Activated naive CD8-positive, alpha-beta T cell treated with anti-CD3 and anti-CD28 coated beads, Interleukin-2, amount 50 U/mL, for 16 hours (primary cell): Measurements from ENCODE around the gene SPINK9.

Source experiments
- DNase-seq: peaks from one replicate; pipeline ENCODE4 v3.0.0-alpha.2; 2020; ENCODE audit warnings: low read depth, low spot score

The SPINK9 gene

DNA sequence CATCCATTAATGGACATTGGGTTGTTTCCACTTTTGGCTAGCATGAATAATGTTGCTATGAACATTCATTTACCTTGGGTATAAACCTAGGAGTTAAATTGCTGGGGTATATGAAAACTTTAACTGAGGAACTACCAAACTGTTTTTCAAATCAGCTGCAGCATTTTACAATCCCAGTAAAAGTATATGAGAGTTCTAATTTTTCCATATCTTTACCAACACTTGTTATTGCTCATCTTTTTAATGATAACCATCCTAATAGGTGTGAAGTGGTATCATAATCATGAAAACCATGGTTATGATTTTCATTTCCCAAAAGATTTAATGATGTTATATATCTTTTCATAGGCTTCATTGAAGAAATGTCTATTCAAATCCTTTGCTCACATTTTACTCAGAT is 32.9 kb downstream of the SPINK9 start:
- no peak for DNase-seq

DNA sequence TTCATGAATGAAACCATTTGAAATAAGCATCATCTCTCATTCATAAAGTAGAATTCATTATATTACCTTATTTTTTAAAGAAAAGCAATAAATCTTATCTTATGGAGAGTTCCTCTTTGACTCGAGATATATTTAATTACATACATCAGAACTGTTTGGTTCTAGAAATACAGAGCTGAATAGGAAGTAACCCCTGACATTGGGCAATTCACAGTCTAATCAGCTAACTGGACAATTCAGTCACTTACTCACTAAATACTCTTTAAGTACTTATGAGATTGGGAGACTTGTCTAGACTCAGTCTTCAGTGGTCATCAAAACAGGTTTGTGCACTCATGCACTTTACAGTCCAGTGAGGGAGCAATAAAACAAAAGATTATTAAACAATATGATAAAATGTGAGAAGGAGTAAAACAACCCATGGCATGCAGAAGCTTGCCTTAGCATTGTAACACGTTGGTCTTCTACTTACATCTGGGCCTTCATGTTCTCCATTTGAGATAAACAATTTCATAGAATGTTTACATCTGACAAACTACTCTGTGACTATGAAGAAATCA is 36.9 kb downstream of the SPINK9 start:
- no peak for DNase-seq

DNA sequence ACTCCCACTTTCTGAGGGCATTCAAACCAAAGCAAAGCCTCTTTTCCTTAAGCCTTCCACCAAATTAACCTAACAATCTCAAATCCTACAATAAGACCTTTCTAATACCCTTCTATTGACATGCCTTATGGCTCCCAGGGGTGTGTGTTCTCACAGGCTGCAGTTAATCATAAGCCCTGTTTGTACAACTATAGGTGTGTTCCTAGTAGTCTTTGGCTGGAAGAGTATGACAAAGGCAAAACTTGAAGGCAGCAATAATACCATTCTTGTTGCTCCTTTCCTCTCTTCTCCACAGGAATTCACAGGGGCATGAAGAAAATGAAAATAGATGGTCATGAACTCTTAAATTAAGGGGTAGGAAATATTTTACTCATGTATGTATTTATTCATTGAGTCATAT is 37.5 kb downstream of the SPINK9 start:
- no peak for DNase-seq

DNA sequence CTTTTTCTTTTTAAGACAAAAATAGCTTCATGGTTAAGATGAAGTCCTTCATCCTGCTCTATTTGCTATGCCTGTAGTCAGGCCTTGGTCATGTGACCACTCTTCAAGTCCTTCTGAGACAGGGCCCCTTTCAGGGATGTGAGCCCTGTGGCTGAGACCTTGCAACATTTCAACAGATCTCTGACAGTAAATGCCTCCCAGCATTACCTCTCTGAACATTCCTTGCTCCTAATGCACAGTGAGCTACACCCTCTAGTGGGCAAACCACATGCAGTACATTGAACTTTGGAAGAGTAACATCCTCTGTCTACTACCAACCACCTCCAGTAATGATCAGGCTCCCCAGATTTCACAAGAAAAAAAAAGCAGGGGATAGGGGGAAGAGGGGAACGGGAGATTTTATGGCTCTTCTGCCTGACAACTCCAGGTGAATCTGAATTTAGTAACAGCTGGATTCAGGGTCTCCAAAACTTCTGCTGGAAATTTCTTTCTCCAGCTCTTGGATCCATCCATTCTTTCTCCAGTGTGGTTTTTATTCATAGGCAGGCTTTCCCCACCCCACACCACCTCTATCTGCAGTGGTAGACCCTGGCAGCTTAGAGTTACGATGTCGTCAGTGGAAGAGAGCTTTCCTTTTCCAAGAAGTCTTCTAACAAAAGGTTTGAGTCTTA is 39.5 kb downstream of the SPINK9 start:
- no peak for DNase-seq

DNA sequence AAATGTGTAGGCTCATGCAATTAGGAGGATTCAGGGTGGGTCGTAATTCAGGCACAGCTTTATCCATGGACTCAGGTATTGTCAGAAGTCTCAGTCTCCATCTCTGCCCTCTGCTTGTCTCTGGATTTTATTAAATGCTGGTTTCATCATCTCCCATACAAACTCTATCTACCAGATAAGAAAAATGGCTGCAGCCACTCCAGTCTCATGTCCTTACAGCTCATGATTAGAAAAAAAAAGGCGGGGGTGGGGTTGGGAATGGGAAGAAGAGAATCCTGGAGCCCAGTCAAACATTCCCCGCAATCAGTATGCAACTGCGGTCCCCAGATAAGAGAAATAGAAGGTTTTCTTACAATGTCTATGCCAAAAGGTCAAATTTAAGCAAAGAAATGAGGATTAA is 40.8 kb downstream of the SPINK9 start:
- DNase-seq: no peak

DNA sequence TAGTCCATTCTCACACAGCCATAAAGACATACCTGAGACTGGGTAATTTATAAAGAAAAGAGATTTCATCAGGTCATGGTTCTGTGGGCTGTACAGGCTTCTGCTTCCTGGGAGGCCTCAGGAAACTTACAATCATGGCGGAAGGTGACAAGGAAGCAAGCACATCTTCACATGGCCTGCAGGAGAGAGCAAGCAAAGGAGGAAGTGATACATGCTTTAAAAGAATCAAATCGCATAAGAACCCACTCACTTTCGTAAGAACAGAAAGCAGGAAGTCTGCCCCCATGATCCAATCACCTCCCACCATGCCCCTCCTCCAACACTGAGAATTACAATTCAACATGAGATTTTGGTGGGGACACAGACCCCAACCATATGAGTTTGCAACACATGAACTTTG is 43.3 kb downstream of the SPINK9 start:
- DNase-seq: no peak

DNA sequence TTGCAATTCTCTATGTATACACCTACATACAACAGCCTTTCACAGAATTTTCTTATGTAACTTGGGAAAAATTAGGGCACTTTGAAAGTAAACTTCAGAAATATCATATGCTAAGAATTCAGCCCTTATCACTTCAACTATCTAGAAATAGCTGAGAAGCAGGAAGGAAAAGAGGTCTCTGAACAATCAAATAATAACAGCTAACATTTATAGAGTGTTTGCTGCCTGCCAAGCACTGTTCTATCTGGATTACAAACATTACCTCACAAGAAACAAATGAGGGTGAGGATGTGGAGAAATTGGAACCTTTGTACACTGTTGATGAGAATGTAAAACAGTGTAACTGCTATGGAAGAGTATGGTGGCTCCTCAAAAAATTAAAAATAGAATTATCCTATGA is 44.0 kb downstream of the SPINK9 start:
- no peak for DNase-seq

DNA sequence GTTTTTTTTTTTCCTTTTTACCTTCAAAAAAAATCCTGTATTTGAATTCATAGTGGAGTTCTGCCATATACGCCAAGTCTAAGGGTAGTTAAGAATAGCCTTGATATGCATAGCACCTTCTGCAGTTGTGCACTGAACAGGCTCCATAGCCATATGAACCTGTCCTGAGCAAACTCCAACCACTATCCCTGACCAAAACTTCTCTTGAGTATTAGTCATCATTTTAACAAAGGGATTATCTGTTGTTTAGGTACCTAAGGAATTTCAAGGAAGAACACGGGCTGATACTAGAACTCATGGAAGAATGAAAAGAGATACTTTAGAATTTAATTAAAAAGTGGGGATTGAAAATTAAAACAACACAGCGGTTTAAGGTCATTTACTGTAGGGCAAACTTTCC is 46.5 kb downstream of the SPINK9 start:
- no peak for DNase-seq

DNA sequence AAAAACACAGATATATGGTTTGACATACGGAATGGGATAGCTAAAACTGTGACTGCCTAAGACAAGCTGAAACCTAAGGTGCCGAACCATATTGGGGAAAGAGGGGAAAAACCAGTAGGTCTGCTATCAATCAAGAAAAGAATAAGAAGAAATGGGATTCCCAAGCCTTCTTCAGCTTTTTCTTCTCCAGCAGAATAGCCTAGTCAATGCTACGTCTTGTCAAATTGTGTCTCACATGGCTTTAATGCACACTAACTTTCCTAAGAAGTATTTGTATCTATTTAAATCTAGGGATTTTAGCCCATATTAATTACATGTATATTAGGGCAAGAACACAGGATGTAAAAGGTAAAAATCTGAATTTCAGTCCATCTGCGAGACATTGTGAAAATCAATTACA is 47.6 kb downstream of the SPINK9 start:
- no peak for DNase-seq

DNA sequence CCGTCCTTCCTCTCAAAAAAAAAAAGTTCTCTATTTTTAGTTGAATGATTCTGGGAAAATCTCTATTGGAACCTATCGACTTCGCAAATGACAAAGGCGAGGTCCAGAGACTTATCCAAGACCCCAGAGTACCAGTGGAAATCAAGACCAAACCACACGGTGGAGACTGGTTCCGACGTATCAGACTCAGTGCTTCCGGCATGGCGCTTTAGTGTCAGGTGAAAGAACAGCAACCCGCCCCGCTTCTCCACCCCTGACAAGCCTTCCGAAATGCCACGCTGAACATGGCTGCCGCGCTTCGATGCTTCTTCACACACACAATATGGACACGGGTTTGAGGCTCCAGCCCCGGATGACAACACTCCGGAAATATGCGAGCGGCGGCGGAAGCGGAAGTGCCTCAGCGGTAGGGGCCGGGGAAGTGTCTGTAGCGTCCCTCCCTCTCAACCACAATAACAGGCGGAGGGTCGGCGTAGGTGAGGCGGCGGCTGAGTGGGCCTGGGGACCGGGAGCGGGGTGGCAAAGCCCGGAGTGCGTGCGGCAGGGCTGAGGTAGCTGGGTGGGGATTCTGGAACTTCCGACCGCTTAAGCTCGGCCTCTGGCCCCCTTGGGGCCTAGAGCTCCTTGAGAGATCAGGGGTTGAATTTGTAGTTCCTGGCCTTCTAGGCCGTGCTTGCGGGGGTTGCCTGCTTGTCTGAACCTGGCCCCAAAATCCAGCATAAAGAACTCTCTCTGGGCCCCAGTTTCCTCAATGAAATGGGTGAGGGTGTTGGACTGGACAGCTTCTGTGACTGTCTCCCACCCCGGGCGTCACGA is 48.4 kb downstream of the SPINK9 start, which contains the start of gene FBXO38:
FBXO38 (plus strand) TSS at position 395 of the 816 bp plus-strand sequence. CDS start 10,819 bp downstream, outside the sequence.
- DNase-seq: peak; percentile 90

DNA sequence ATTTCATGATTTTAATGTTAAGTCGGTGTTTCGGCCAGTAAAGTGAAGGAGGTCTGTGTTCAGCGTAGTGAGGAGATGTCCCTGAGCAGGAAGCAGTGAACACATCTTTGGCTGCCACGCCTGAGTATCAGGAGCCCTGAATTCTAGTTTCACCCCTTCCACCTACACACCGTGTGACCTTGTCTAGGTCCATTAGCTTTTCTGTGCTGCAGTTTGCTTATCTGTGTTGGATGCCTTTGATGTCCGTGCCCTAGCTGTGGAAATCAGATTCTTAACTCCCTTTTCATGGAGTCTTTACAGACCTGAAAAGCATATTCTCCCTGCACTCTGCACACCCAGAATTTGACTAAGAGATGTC is 49.0 kb downstream of the SPINK9 start:
- DNase-seq: peak; percentile 0

DNA sequence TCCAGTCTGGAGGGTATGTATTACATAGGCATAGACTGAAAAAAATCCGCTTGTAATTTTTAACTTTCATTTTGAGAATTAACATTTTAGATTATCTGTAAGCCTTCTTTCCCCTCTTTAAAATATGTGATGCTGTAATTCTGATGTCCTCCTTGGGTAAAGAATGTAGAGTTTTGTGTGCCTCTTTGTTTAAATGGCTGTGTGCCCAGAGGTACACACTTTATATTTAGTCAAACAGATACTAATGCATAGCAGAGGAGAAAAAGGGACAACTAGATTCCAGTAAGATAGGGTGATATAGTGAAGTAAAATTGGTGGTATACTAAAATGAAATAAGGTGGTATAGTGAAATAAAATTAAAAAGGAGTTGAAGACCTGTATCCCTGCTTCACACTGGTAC is 49.7 kb downstream of the SPINK9 start:
- no peak for DNase-seq

DNA sequence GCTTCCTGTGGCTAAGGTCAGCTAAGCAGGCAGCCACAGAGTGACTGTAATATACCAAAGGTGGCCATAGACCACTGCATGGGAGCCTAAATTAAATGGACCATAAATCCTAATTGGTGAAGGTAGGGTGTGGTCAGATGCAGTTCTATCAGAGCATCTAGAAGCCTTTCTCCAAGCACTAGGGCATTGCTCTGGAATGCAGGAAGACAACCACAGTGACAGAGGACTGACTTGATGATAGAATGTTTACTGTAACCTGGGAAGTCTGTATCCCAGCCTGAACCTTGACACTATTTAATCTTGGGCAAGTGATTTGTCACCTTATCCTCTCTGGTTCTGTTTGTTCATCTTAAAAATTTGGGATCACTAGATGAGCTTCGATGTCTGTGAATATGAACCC is 50.7 kb downstream of the SPINK9 start:
- DNase-seq: no peak

DNA sequence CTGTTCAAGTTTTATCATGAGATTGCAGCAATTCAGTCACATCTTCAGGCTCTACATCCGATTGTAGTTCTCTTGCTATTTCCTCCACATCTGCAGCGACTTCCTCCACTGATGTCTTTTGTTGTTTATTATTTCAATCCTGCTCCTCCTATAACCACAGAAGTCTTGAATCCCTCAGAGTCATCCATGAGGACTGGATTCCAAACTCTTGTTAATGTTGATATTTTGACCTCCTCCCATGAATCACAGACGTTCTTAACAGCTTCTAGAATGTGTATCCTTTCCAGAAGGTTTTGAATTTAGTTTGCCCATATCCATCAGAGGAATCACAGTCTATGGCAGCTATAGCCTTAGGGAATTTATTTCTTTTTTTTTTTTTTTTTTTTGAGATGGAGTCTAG is 52.0 kb downstream of the SPINK9 start:
- DNase-seq: no peak

DNA sequence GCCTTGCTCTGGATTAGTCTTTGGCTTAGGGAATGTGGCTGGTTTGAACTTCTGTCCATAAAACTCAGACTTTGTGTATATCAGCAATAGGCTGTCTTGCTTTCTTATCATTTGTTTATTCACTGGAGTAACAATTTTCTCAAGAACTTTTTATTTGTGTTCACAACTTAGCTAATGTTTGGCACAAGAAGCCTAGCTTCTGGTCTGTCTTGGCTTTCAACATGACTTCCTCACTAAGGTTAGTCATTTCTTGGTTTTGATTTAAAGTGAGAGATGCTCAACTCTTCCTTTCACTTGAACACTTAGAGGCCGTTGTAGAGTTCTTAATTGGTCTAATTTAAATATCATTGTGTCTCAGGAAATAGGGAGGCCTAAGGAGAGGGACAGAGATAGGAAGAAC is 53.3 kb downstream of the SPINK9 start:
- no peak for DNase-seq
